ENCODE results near the gene RNASET2.

GRCh38 chr6:166956444-166957086, at the start of gene RNASET2:
- TF ChIP-seq, protein P1, sequence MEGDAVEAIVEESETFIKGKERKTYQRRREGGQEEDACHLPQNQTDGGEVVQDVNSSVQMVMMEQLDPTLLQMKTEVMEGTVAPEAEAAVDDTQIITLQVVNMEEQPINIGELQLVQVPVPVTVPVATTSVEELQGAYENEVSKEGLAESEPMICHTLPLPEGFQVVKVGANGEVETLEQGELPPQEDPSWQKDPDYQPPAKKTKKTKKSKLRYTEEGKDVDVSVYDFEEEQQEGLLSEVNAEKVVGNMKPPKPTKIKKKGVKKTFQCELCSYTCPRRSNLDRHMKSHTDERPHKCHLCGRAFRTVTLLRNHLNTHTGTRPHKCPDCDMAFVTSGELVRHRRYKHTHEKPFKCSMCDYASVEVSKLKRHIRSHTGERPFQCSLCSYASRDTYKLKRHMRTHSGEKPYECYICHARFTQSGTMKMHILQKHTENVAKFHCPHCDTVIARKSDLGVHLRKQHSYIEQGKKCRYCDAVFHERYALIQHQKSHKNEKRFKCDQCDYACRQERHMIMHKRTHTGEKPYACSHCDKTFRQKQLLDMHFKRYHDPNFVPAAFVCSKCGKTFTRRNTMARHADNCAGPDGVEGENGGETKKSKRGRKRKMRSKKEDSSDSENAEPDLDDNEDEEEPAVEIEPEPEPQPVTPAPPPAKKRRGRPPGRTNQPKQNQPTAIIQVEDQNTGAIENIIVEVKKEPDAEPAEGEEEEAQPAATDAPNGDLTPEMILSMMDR (optimal IDR thresholded peaks at IDR 0.05 in 1 of 3, IDR thresholded peaks at IDR 0.05 in 1 of 3, conservative IDR thresholded peaks at IDR 0.05 in 1 of 3; ENCODE audit: extremely low read depth in 1 of 3, insufficient read depth in 2 of 3, low read length in 3 of 3), result no peak
- no peak for TF ChIP-seq EZH2 (IDR thresholded peaks at IDR 0.05; ENCODE audit: low read length)

Measured in keratinocyte (primary cell).